Hematopoietic multipotent progenitor cell treated with erythropoietin and hydrocortisone succinate and interleukin-3 and kit ligand, for 8 days (in vitro differentiated cells): ENCODE measurements around the gene METRN.

Source experiments
- DNase-seq: peaks from one replicate; pipeline ENCODE4 v3.0.0-alpha.2; 2015

METRN gene

GRCh38 chr16:761625-762513 lies 47.0 kb downstream of the METRN start:
- no peak for DNase-seq

- no peak for DNase-seq
These were observed 47.8 kb downstream of the METRN start for GRCh38 chr16:762595-763268.

- DNase-seq, result no peak
These were observed 48.7 kb downstream of the METRN start for GRCh38 chr16:763369-764183.

GRCh38 chr16:764184-764750 lies 49.3 kb downstream of the METRN start:
- no peak for DNase-seq

- DNase-seq, result no peak
These were observed 50.0 kb downstream of the METRN start for GRCh38 chr16:764848-765487.

- no peak for DNase-seq
These were observed 50.6 kb downstream of the METRN start for GRCh38 chr16:765488-765865.

GRCh38 chr16:766008-766819 lies 51.3 kb downstream of the METRN start:
- no peak for DNase-seq

- DNase-seq, result no peak
These were observed 52.1 kb downstream of the METRN start for GRCh38 chr16:766820-767640.

- DNase-seq, result no peak
These were observed 52.9 kb downstream of the METRN start for GRCh38 chr16:767743-768235.

GRCh38 chr16:768428-768827 lies 53.5 kb downstream of the METRN start:
- no peak for DNase-seq
